Aorta (tissue), 5 donors: ENCODE results near the gene LSP1. TPM values are rescaled to one million over a fixed set of nuclear protein-coding genes. Genes with fewer than 3 reads are reported as not detected.
A peak's percentile ranks its signal among the peaks of the same experiment; 100 is the strongest.

ENCODE experiments used
- ATAC-seq: fragments of 200-7000 bp; cut with Tn5 transposase; one replicate; pipeline ENCODE4 v1.9.1; 2022; ENCODE audit warnings: moderate library complexity; ENCODE audit not compliant: low FRiP score
- DNase-seq, 2 donors: peaks; one replicate each; pipeline ENCODE4 v3.0.0-alpha.2; 2020
- H3K27ac ChIP-seq, 2 donors: one replicate each; pipeline ENCODE4 v1.5.1; 2013; ENCODE audit warnings: low read length in 2 of 2, mild to moderate bottlenecking in 2 of 2, moderate library complexity in 2 of 2, control low read depth in 1 of 2, inconsistent platforms in 1 of 2, low read depth in 1 of 2
- H3K27me3 ChIP-seq, 2 donors: one replicate each; pipeline ENCODE4 v1.6.1; 2013; ENCODE audit warnings: control low read depth in 1 of 2, low read length in 1 of 2, mild to moderate bottlenecking in 1 of 2, moderate library complexity in 1 of 2; ENCODE audit not compliant: insufficient read depth in 2 of 2, control insufficient read depth in 1 of 2
- H3K36me3 ChIP-seq, 2 donors: one replicate each; pipeline ENCODE4 v1.6.1; 2013; ENCODE audit warnings: control low read depth in 1 of 2, low read length in 1 of 2, mild to moderate bottlenecking in 1 of 2; ENCODE audit not compliant: insufficient read depth in 2 of 2, control insufficient read depth in 1 of 2
- H3K4me1 ChIP-seq, 2 donors: one replicate each; pipeline ENCODE4 v1.6.1; 2013; ENCODE audit warnings: low read length in 2 of 2, control low read depth in 1 of 2, mild to moderate bottlenecking in 1 of 2, moderate library complexity in 1 of 2; ENCODE audit not compliant: insufficient read depth in 2 of 2, control insufficient read depth in 1 of 2
- H3K4me3 ChIP-seq, 2 donors: one replicate each; pipeline ENCODE4 v1.5.1; 2013; ENCODE audit warnings: low read length in 2 of 2, control low read depth in 1 of 2, mild to moderate bottlenecking in 1 of 2
- H3K9me3 ChIP-seq: one replicate; pipeline ENCODE4 v1.6.1; 2013; ENCODE audit warnings: mild to moderate bottlenecking, low read length; ENCODE audit not compliant: control insufficient read depth
- WGBS, 2 donors: extraction: QIAGEN DNeasy Blood & Tissue Kit; methylation state at CpG; one replicate each; pipeline ENCODE4 v1.1.7; 2013; 5-methylcytosine and 5-hydroxymethylcytosine counted together
- intact Hi-C, 2 donors: fragments of 100-400 bp; cut with DNase I; formaldehyde crosslinking; loops; one replicate each; pipeline versions ENCODE4 v1.14.2 to v1.15.0; 2022
- polyA plus RNA-seq, 2 donors: library from polyadenylated mRNA; stranded (reverse); fragments of 200-250 nt; gene quantifications; one replicate each; pipeline ENCODE4 v1.2.3, GENCODE V29; 2013
- total RNA-seq, 2 donors: library from RNA; stranded (reverse); fragmentation: NEBNext Ultra II Directional; extraction: Animal tissue kit (Norgen Biotek cat#: 25700); gene quantifications; one replicate each; pipeline ENCODE4 v1.2.1, GENCODE V29; 2021
- donor health status: healthy with polysubstance abuse.
- donor health status: Bipolar disorder and iron deficiency.
- donor health status: DM: no; HTN: no; CAD: no.
- donor health status: DM: no; HTN: no; CAD: no.
- donor health status: DM: yes; HTN: yes; CAD: no.

Gene LSP1
- total and polyA plus RNA-seq, 4 donors = 12.0 to 128 (median 42.8) TPM

- no peaks in the 10 kb centered on the region for H3K9me3 ChIP-seq
- no peaks in the 10 kb centered on the region for H3K27me3 ChIP-seq
- WGBS, 2 donors = 4 to 6% methylated on average over 26 to 27 of the region's 27 CpGs
- no peaks in the 10 kb centered on the region for H3K36me3 ChIP-seq
- ATAC-seq (peak; percentile 91), DNase-seq (peak; percentile 95)
- H3K27ac ChIP-seq = peak overlapping the region in 1 of 2 donors; percentile 77
- peaks cover 0 to 3% of the 10 kb centered on the region in 2 donors for H3K4me1 ChIP-seq
- intact Hi-C loops = no loop called here
- no peak overlapping the region for H3K4me3 ChIP-seq
Observed at GRCh38 chr11:1863352-1864216, 10.7 kb downstream of the LSP1 start.

GRCh38 chr11:1864231-1864630 lies 11.3 kb downstream of the LSP1 start:
- peaks cover 0 to 3% of the 10 kb centered on the region in 2 donors for H3K4me1 ChIP-seq
- ATAC-seq (peak; percentile 13), DNase-seq (peak in 1 of 2 donors; percentile 79)
- peak overlapping the region in 1 of 2 donors; percentile 79 for H3K27ac ChIP-seq
- no peaks in the 10 kb centered on the region for H3K36me3 ChIP-seq
- H3K9me3 ChIP-seq = no peaks in the 10 kb centered on the region
- 5% methylated on average over 18 of the region's 18 CpGs for WGBS, 2 donors
- intact Hi-C loops = no loop called here
- no peaks in the 10 kb centered on the region for H3K27me3 ChIP-seq
- no peak overlapping the region for H3K4me3 ChIP-seq

GRCh38 chr11:1864831-1865665 lies 12.2 kb downstream of the LSP1 start:
- ATAC-seq = peak; percentile 5
- no peaks in the 10 kb centered on the region for H3K9me3 ChIP-seq
- no peak overlapping the region for H3K4me3 ChIP-seq
- H3K4me1 ChIP-seq = peaks cover 0 to 3% of the 10 kb centered on the region in 2 donors
- 53% methylated on average over 29 to 30 of the region's 30 CpGs for WGBS, 2 donors
- peak overlapping the region in 1 of 2 donors; percentile 79 for H3K27ac ChIP-seq
- H3K27me3 ChIP-seq = no peaks in the 10 kb centered on the region
- no peaks in the 10 kb centered on the region for H3K36me3 ChIP-seq
- intact Hi-C loops = no loop called here
- peak in 1 of 2 donors; percentile 81 for DNase-seq

- 77 to 83% methylated on average over 8 of the region's 8 CpGs for WGBS, 2 donors
- DNase-seq (no peak), ATAC-seq (no peak)
- no peaks in the 10 kb centered on the region for H3K9me3 ChIP-seq
- H3K27me3 ChIP-seq = no peaks in the 10 kb centered on the region
- H3K4me1 ChIP-seq = peaks cover 0 to 3% of the 10 kb centered on the region in 2 donors
- no peak overlapping the region for H3K27ac ChIP-seq
- no peaks in the 10 kb centered on the region for H3K36me3 ChIP-seq
- intact Hi-C loops = no loop called here
- H3K4me3 ChIP-seq = no peak overlapping the region
Observed at GRCh38 chr11:1866226-1866625, 13.3 kb downstream of the LSP1 start.

- intact Hi-C loops = no loop called here
- no peak overlapping the region for H3K27ac ChIP-seq
Observed at GRCh38 chr11:1866776-1867175, 13.9 kb downstream of the LSP1 start.

GRCh38 chr11:1867381-1867780 lies 14.5 kb downstream of the LSP1 start:
- intact Hi-C loops = no loop called here
- peaks cover 0 to 3% of the 10 kb centered on the region in 2 donors for H3K4me1 ChIP-seq
- 80 to 93% methylated on average over 8 of the region's 8 CpGs for WGBS, 2 donors
- no peak overlapping the region for H3K4me3 ChIP-seq
- no peak for DNase-seq
- no peak overlapping the region for H3K27ac ChIP-seq
- ATAC-seq = no peak
- no peaks in the 10 kb centered on the region for H3K9me3 ChIP-seq
- H3K36me3 ChIP-seq = no peaks in the 10 kb centered on the region
- H3K27me3 ChIP-seq = no peaks in the 10 kb centered on the region

More at GRCh38 chr11:1866776-1867175, 13.9 kb downstream of the LSP1 start:
- DNase-seq (no peak), ATAC-seq (no peak)
- no peaks in the 10 kb centered on the region for H3K36me3 ChIP-seq
- WGBS, 2 donors = 69 to 71% methylated on average over 14 to 15 of the region's 15 CpGs
- no peaks in the 10 kb centered on the region for H3K9me3 ChIP-seq
- H3K27me3 ChIP-seq = no peaks in the 10 kb centered on the region
- H3K4me3 ChIP-seq = no peak overlapping the region
- peaks cover 0 to 3% of the 10 kb centered on the region in 2 donors for H3K4me1 ChIP-seq

GRCh38 chr11:1868056-1868635 lies 15.3 kb downstream of the LSP1 start:
- peaks cover 0 to 3% of the 10 kb centered on the region in 2 donors for H3K4me1 ChIP-seq
- H3K4me3 ChIP-seq = no peak overlapping the region
- no peaks in the 10 kb centered on the region for H3K36me3 ChIP-seq
- intact Hi-C loops = no loop called here
- DNase-seq (no peak), ATAC-seq (no peak)
- H3K27me3 ChIP-seq = no peaks in the 10 kb centered on the region
- H3K9me3 ChIP-seq = no peaks in the 10 kb centered on the region
- no peak overlapping the region for H3K27ac ChIP-seq
- WGBS, 2 donors = 78 to 81% methylated on average over 14 of the region's 14 CpGs

- H3K4me1 ChIP-seq = peaks cover 0 to 3% of the 10 kb centered on the region in 2 donors
- peak; percentile 19 for ATAC-seq
- no peak overlapping the region for H3K27ac ChIP-seq
- DNase-seq = peak; percentile 66 to 75
- no peaks in the 10 kb centered on the region for H3K9me3 ChIP-seq
- H3K4me3 ChIP-seq = no peak overlapping the region
- 36 to 52% methylated on average over 20 to 25 of the region's 25 CpGs for WGBS, 2 donors
- no peaks in the 10 kb centered on the region for H3K27me3 ChIP-seq
- intact Hi-C loops = no loop called here
- H3K36me3 ChIP-seq = no peaks in the 10 kb centered on the region
Observed at GRCh38 chr11:1868636-1869291, 15.9 kb downstream of the LSP1 start.
